Activated naive CD4-positive, alpha-beta T cell treated with anti-CD3 and anti-CD28 coated beads, Interleukin-2, amount 50 U/mL, for 72 hours (primary cell): Measurements from ENCODE around the gene ABCF2. TPM values are rescaled to one million over a fixed set of nuclear protein-coding genes. Genes with fewer than 3 reads are reported as not detected.

Source experiments
- ATAC-seq, 2 donors: fragments of 150-1000 bp; cut with Tn5 transposase; 2 replicates each; pipeline ENCODE4 v1.10.0; 2021; ENCODE audit warnings: mild to moderate bottlenecking in 2 of 2, moderate library complexity in 2 of 2
- DNase-seq, 2 donors: peaks; one replicate each; pipeline ENCODE4 v3.0.0; 2021 to 2022; ENCODE audit warnings: low spot score in 2 of 2
- H3K27ac Mint-ChIP-seq, 2 donors: one replicate each; pipeline ENCODE4 v1.8.0; 2022; ENCODE audit warnings: mild to moderate bottlenecking in 2 of 2, mixed read lengths in 2 of 2
- H3K36me3 Mint-ChIP-seq, 2 donors: one replicate each; pipeline ENCODE4 v1.8.0; 2022; ENCODE audit warnings: mixed read lengths in 2 of 2
- H3K9me3 Mint-ChIP-seq, 2 donors: one replicate each; pipeline ENCODE4 v1.8.0; 2022; ENCODE audit warnings: mixed read lengths in 2 of 2
- total RNA-seq, 2 donors: library from RNA; stranded (reverse); gene quantifications; one replicate each; pipeline ENCODE4 v1.2.3, GENCODE V29; 2022

The ABCF2 gene
- total RNA-seq, 2 donors from 2014 or later = 23.5 to 33.6 TPM

DNA sequence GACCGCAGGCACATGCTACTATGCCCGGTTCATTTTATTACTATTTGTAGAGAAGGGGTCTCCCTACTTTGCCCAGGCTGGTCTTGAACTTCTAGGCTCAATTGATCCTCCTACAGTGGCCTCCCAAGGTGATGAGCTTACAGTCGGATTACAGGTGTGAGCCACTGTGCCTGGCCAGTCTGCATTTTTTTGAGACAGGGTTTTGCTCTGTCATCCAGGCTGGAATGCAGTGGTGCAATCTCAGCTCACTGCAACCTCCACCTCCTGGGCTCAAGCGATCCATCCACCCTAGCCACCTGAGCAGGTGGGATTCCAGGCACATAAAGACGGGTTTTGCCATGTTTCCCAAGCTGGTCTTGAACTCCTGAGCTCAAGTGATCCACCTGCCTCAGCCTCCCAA lies 14.4 kb downstream of the ABCF2 start:
- Mint-ChIP-seq H3K9me3 (no peaks in the 10 kb centered on the region), H3K36me3 (peaks cover 5 to 10% of the 10 kb centered on the region in 2 donors), H3K27ac (no peak overlapping the region)
- DNase-seq (no peak), ATAC-seq (no peak)

DNA sequence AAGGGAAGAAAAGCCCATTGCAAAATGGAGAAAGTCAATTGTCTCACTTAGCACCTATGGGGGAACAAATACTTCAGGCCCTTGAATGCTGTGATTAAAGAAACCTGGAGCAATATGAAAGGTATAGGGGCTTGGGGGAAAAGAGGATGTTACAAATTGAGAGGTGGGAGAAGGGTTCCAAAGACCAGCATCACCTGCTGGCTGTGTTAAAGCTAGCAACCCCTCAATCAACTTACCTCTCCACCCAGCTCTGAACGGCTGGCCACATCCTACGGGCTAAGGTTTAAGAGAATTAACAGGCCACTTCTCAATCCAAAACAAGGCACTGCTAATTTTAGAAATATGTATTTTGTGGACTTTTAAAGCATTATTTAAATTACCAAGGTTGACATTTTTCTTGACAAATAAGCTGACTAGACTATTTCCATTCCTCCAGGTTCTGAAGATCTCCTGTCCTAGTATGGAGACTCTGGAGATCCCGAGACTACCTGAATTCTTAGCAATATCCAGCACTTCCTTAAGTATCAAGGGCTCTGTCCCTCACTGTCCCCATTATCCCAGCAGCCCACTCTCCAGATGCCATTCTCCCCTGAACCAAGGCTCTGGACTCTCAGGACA lies 15.7 kb downstream of the ABCF2 start:
- ATAC-seq (no peak), DNase-seq (no peak)
- Mint-ChIP-seq H3K27ac (peak overlapping the region in 1 of 2 donors; percentile 58), H3K36me3 (peaks cover 5 to 10% of the 10 kb centered on the region in 2 donors), H3K9me3 (no peaks in the 10 kb centered on the region)

DNA sequence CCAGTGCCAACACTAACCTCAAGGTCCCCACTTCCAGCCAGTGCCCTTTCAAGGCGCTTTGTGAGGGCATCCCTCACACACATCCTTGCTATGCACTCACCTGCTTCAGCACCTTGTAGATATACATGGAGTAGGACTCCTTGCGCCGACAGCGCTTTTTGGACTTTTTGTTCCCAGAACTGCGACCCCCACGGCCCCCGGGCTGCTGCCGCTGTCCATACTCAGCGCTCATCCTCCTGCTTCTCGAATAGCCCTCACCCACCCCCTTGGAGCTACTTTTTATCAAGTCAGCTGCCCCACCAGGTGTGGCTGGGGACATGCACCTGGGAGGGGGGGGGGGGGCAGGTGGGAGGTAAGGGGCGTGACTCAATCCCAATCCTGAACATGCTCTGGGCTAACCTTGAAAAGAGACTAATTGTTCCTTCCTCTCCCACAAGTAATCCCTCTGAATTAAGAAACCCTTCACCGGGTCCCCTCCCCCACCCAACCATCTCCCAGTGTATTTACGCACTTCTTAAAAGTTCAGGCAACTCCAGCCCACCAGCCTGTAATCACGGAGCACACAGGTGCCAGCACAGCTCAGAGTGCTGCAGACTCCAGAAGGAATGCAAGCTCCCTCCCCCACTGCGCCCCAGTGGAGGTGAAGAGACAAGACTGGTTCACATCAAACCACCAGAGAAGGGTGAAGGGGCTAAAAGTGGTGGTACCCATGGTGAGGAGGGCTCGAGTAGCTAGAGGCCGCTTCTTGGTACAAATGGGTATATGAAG lies 16.7 kb downstream of the ABCF2 start, which contains the start of gene H2BK1:
H2BK1 (minus strand) TSS at position 402 of the 768 bp plus-strand sequence; CDS start at position 232, 170 bp downstream.
- Mint-ChIP-seq H3K9me3 (no peaks in the 10 kb centered on the region), H3K36me3 (peaks cover 4 to 5% of the 10 kb centered on the region in 2 donors), H3K27ac (peak within 1 kb of the TSS in 1 of 2 donors; percentile 58)
- DNase-seq = no peak
- ATAC-seq = no peak

GRCh38 chr7:151209588-151209987 lies 17.4 kb downstream of the ABCF2 start:
- Mint-ChIP-seq H3K27ac (no peak overlapping the region), H3K9me3 (no peaks in the 10 kb centered on the region), H3K36me3 (peaks cover 0 to 5% of the 10 kb centered on the region in 2 donors)
- ATAC-seq = no peak
- no peak for DNase-seq

DNA sequence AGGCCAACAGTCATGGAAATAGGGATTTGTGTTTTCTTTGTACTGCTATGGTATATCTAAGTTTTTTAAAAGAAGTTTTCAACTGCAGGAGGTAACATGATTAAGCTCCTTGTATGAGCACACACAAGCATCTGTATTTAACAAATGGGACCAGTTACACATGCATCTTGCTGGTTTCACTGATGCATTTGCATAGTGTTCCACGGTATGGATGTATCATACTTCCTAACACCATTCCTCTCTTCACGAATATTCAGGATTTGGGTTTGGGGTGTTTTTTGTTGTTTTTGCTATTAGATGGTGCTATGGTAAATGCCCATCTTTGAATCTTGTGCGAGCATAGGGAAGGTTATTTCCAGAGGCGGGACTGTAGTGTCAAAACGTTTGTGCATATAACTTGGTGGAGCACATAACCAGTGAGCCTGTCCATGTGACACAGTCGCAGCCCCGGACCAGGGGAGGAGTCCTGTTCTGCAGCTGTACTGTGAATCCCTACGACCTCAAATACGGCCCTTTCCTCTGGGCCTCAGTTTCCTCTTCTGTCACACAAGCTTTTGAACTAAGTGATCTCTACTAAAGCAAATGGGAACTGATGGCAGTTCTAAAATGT lies 18.6 kb downstream of the ABCF2 start:
- ATAC-seq = no peak
- no peak overlapping the region for H3K27ac Mint-ChIP-seq
- no peak for DNase-seq
- H3K36me3 Mint-ChIP-seq = peaks cover 0 to 3% of the 10 kb centered on the region in 2 donors
- H3K9me3 Mint-ChIP-seq = no peaks in the 10 kb centered on the region

DNA sequence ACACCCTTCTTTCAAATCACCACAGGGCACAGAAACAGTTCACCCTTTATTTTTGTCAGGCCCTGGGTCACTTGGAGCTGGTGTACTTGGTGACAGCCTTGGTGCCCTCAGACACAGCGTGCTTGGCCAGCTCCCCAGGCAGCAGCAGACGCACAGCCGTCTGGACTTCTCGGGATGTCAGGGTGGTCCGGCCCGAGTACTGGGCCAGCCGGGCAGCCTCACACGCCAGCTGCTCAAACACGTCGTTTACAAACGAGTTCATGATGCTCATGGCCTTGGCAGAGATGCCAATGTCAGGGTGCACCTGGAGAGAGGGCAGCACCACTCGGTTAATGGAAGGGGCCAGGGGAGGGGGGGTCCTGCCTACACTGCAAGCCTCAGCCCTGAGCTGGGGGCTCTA lies 19.2 kb downstream of the ABCF2 start:
- H3K27ac Mint-ChIP-seq = no peak overlapping the region
- no peak for ATAC-seq

GRCh38 chr7:151207315-151207714 lies 19.7 kb downstream of the ABCF2 start:
- ATAC-seq (peak in 1 of 2 donors; percentile 18), DNase-seq (no peak)
- no peaks in the 10 kb centered on the region for H3K36me3 Mint-ChIP-seq
- no peaks in the 10 kb centered on the region for H3K9me3 Mint-ChIP-seq
- no peak overlapping the region for H3K27ac Mint-ChIP-seq

More for the DNA sequence above, 19.2 kb downstream of the ABCF2 start:
- Mint-ChIP-seq H3K9me3 (no peaks in the 10 kb centered on the region), H3K36me3 (no peaks in the 10 kb centered on the region)
- DNase-seq = no peak

GRCh38 chr7:151206914-151207313 lies 20.1 kb downstream of the ABCF2 start:
- ATAC-seq = peak; percentile 21 to 60
- Mint-ChIP-seq H3K36me3 (no peaks in the 10 kb centered on the region), H3K27ac (no peak overlapping the region), H3K9me3 (no peaks in the 10 kb centered on the region)
- no peak for DNase-seq

DNA sequence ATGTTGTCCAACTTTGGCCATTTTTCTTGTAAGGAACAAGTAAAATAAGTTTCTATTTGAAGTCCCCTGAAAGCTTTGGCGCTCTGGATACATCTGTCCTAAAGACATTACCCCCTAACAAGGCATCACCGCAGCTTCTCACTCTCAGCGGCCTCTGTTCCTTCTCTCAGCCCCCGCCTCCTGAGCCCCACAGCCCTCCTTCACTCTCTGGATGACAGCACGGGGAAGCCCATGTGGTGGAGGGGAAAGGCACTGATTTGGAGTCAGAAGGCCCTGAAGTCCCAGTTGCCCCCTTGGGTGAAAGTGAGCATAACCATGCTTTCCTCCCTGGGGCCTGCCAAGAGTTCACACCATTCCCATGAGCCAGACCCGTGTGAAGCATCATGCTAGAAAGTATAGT lies 21.3 kb downstream of the ABCF2 start:
- H3K9me3 Mint-ChIP-seq = no peaks in the 10 kb centered on the region
- no peak overlapping the region for H3K27ac Mint-ChIP-seq
- ATAC-seq (no peak), DNase-seq (no peak)
- no peaks in the 10 kb centered on the region for H3K36me3 Mint-ChIP-seq

DNA sequence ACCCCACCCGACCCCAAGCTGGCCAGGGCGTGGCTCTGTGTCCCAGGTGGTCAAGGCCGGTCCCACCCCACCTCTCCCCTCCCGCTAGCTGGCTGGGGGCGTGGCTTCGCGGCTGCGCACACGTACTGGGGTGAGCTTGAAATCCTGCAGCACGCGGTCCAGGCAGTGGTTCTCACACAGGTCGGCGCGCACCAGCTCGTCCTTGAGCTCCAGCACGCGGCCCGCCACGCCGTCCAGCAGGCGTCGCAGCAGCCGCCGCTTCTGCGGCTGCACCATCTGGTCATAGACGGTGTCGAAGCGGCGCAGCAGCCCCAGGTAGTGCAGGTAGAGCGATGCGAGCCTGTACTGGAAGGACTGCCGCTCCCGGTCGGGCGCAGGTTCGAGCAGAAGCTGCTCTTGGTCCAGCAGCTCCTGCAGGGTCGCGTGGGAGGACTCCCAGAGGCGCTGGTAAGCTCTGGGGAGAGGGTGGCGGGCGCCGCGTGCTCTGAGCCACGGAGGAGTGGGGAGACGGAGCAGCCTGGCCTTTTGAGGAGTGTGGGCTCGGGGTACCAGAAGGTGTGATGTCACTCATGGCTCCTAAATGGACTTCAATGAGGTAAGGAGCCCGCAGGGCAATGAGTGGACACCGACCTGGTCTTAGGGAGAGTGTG lies 22.5 kb downstream of the ABCF2 start:
- no peaks in the 10 kb centered on the region for H3K9me3 Mint-ChIP-seq
- H3K27ac Mint-ChIP-seq = no peak overlapping the region
- H3K36me3 Mint-ChIP-seq = no peaks in the 10 kb centered on the region
- DNase-seq (no peak), ATAC-seq (no peak)

DNA sequence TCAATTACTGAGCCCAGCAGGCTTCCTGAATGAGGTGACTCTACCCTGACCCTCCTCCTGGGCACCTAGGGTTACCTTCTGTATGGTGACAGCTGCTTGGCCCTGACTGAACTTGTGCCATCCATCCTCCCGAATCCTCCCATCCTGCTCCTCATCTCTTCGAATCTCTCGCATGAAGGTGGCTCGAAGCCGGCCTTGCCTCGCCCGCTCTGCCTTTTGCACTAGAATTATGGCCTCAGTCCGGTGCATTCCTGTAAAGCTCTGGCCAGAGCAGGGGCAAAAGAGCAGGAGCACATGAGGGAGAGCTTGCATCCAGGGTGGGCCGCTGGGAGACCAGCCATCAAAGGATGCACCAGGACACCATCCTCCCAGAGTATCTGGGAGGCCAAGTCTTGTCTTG lies 24.2 kb downstream of the ABCF2 start:
- DNase-seq (no peak), ATAC-seq (no peak)
- Mint-ChIP-seq H3K9me3 (no peaks in the 10 kb centered on the region), H3K27ac (no peak overlapping the region), H3K36me3 (no peaks in the 10 kb centered on the region)

DNA sequence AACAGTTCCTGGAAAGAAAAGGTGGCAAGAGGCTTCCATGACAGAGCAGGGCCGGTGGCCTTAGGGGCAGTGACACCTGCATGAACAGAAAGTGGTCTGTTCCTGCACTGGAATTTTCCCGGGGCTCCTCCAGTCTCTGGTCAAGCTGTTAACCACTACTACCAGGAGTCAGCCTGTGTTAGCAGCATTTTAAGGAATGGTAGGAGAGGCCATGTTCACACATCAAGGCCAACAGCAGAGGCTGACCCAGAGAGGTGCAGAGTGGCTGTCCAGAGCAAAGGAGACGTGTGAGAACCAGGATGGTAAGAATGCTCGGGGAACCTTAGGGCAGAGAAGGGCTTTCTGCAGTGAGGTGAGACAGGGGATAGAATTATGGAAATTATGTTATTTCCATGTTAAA lies 25.3 kb downstream of the ABCF2 start:
- Mint-ChIP-seq H3K36me3 (no peaks in the 10 kb centered on the region), H3K9me3 (no peaks in the 10 kb centered on the region), H3K27ac (no peak overlapping the region)
- DNase-seq (no peak), ATAC-seq (no peak)

DNA sequence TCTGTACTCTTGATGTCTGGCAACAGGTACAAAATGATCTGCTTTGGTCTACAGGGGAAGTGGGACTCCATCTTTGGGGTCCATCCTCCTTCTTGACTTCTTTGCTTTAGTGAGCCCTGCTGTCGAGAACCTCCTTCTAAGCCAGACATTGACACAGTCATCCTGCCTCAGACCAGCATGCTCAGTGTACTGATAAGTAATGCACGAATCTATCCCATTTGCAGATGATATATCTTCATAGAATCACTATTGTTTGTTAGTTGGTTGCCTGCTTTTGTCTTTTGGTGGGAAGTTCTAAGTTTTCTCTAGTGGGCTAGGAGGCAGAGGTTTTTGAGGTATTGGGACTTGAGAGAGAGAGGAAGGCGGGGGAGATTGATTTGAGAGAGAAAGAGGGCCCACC lies 25.7 kb downstream of the ABCF2 start:
- DNase-seq (no peak), ATAC-seq (no peak)
- H3K9me3 Mint-ChIP-seq = no peaks in the 10 kb centered on the region
- no peaks in the 10 kb centered on the region for H3K36me3 Mint-ChIP-seq
- no peak overlapping the region for H3K27ac Mint-ChIP-seq

- no peak overlapping the region for H3K27ac Mint-ChIP-seq
- ATAC-seq (no peak), DNase-seq (no peak)
- no peaks in the 10 kb centered on the region for H3K9me3 Mint-ChIP-seq
- no peaks in the 10 kb centered on the region for H3K36me3 Mint-ChIP-seq
These were observed 27.8 kb downstream of the ABCF2 start for GRCh38 chr7:151198945-151199848.

- ATAC-seq (no peak), DNase-seq (no peak)
- Mint-ChIP-seq H3K9me3 (no peaks in the 10 kb centered on the region), H3K36me3 (no peaks in the 10 kb centered on the region), H3K27ac (no peak overlapping the region)
These were observed 29.1 kb downstream of the ABCF2 start for GRCh38 chr7:151197932-151198331.
